WI38 (cell line): Measurements from ENCODE around the gene ZFAND3.

Experiments
- H3K4me3 ChIP-seq: 2 replicates; pipeline ENCODE4 v1.5.1; 2011; ENCODE audit warnings: low read depth, mild to moderate bottlenecking, control low read depth, low read length
- TF ChIP-seq, protein P1 (sequence below): IDR thresholded peaks from 2 replicates; pipeline ENCODE4 v1.5.1; 2012; ENCODE audit warnings: low read depth, mild to moderate bottlenecking, control low read depth, low read length

The ZFAND3 gene

DNA sequence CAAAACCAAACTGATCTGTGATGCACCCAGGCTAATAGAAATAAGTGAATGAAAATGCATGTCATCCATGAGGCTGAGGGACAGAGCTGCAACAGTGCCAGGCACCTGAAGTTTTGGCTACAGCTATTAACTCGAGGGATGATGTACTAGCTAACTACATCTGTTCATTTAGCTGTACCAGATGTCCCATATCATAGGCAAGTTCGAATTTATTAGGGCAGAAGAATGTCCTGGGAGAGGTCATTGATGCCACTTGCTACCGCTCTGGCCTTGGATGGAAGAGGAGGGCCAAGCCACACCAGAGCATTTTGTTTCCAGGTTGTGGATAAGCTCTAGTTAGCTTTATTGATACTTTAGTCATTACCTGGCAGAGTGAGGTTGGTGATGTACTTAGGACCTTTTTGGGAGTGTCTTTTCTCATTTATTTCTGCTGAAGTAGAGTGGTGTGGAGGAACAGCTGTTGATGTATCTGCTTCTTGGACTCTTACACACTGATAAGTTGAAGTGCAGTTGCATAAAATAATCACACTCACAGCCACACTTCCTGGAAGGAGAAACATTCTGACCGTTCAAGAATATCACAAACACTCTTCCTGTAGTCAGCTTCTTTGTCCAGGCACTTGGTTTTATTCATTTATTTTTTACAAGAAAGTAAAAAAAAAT lies 8.2 kb downstream of the ZFAND3 start:
- no peak overlapping the region for H3K4me3 ChIP-seq
- TF ChIP-seq, protein P1, sequence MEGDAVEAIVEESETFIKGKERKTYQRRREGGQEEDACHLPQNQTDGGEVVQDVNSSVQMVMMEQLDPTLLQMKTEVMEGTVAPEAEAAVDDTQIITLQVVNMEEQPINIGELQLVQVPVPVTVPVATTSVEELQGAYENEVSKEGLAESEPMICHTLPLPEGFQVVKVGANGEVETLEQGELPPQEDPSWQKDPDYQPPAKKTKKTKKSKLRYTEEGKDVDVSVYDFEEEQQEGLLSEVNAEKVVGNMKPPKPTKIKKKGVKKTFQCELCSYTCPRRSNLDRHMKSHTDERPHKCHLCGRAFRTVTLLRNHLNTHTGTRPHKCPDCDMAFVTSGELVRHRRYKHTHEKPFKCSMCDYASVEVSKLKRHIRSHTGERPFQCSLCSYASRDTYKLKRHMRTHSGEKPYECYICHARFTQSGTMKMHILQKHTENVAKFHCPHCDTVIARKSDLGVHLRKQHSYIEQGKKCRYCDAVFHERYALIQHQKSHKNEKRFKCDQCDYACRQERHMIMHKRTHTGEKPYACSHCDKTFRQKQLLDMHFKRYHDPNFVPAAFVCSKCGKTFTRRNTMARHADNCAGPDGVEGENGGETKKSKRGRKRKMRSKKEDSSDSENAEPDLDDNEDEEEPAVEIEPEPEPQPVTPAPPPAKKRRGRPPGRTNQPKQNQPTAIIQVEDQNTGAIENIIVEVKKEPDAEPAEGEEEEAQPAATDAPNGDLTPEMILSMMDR, result no peak

DNA sequence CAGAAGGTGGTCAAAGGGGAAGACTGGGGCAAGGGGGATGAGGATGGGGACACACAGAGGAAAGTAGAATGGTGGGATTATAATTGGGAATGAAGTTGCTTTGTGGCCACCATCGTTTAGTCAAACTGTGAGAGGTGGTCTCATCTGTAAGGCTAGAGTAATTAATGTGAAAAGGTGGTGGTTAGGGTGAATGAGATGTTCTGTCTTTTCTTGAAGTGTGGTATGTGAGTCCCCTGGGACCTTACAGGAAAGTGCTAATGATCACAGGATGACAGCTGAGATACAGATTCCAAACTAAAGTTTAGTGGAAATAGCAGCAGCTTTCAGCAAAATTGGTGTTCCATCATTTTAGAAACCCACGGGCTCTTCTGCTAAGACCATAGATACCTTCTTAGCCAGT lies 10.7 kb downstream of the ZFAND3 start:
- H3K4me3 ChIP-seq, result no peak overlapping the region
- TF ChIP-seq, protein P1, result no peak

DNA sequence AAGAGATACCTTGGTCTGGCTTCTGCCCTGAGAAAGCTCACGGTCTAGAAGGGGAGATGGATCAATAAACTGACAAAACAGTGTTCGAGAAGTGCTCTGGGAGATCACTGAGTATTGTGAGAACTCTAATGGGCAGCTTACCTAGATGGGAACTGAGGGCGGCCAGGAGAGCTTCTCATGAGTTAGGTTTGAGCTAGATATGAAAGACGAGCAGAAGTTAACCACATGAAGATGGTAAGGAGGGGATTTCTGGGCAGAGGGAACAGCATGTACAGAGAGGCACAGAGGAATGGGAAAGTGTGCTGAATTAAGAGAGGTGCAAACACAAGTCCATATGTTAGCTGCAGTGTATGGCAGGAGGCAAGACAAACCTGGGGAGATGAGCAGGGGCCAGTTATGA lies 11.9 kb downstream of the ZFAND3 start:
- H3K4me3 ChIP-seq, result no peak overlapping the region
- TF ChIP-seq, protein P1, result no peak

DNA sequence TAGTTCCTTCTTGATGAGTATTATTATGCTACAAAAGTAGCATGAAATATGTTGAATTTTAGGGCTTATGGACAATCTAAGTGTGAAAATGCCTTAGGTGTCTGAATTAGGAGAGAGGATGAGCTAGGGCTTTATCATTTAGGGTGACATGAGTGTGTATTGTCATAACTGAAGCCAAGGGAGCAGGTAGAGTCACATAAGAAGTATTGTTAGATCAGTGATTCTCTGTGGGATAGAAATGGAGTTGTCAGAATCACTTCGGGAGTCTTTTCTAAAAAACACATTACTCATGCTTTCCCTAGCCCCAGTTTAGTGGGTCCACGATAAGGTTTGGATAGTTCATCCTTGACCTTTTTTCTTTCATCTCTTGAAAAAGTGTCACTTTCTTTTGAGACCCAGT lies 16.4 kb downstream of the ZFAND3 start:
- H3K4me3 ChIP-seq, result no peak overlapping the region
- TF ChIP-seq, protein P1, result no peak

DNA sequence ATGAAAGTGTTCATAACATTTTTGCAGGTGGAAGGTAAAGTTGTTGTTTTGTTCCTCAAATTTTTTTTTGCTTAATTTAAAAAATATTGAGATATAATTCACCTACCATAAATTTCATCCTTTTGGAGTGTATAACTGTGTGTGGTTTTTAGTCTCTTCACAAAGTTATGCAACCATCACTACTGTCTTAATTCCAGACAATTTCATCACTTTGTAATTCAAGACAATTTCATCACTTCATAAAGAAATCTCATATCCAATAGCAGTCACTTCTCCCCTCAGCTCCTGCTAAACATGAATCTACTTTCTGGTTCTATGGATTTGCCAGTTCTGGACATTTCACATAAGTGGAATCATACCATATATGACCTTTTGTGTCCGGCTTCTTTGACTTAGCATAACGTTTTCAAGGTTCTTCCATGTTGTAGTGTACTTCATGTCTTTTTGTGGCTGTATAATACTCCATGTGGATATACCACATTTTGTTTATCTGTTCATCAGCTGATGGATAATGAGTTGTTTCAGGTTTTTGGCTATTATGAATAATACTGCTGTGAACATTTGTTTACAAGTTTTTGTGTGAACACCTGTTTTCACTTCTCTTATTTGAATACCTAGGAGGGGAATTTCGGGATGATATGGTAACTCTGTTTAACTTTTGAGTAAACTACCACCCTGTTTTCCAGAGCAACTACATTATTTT lies 18.8 kb downstream of the ZFAND3 start:
- H3K4me3 ChIP-seq, result no peak overlapping the region
- TF ChIP-seq, protein P1, result no peak

DNA sequence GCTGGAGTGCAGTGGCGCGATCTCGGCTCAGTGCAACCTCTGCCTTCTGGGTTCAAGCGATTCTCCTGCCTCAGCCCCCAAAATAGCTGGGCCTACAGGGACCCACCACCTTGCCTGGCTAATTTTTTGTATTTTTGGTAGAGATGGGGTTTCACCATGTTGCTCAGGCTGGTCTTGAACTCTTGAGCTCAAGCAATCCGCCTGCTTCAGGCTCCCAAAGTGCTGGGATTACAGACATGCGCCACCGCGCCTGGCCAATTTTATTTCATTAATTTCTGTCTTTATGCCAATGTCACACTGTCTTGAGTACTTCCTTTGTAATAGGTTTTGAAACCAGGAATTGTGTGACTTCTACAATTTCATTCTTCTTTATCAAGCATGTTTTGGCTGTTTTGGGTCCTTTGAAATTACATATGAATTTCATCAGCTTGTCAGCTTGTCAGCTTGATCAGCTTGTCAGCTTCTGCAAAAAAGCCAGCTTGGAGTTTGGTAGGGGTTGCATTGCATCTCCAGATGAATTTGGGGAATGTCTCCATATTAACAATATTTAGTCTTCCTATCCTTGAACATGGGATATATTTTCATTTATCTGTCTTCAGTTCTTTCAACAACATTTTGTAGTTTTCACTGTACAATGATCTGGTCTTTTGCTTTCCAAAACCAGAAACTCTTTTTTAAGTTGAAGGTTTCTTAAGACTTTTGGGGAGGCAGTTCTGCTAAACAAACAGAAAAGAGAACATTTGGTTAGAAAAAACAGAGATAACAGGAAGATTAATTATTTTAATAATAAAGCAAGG lies 20.8 kb downstream of the ZFAND3 start:
- TF ChIP-seq, protein P1, result no peak
- H3K4me3 ChIP-seq, result no peak overlapping the region

DNA sequence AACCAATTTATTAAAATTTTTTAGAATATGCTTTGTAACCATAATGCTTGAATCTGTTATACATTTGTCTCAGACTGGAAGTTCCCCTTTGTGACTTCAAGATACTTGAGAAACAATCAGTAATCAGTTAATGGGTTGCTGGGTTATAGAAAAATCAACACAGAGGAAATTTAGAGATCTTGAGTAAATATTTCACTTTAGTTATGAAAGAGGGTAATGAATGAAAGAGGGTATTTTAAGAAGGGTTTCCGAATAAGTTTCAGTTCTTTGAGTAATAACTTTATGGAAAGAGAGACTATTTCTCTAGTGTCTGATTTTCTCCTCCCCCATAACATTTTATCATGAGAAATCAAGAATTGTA lies 21.4 kb downstream of the ZFAND3 start:
- TF ChIP-seq, protein P1, result no peak

More for the DNA sequence above, 21.4 kb downstream of the ZFAND3 start:
- no peak overlapping the region for H3K4me3 ChIP-seq
